Measurements from ENCODE around the gene CLMN.

The CLMN gene

DNA sequence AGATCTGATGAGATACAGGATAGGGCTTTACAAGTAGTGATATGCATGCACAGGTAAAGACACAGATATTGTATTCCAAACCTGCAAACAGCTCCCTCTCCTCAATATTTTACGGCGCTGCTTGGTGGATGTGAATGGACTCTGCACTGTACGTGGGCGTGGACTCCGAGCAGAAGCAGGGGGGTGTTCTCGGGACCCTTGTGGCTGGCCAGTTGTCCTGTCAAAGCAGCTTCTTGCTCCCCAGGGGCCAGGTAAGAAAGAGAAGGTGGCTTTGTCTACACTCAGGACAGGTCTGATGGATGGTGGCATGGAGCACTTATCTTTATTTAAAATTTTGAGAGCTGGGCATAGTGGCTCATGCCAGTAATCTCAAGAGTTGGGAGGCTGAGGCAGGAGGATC is 29.5 kb upstream of the CLMN start:
- H3K27me3 ChIP-seq (ENCODE audit: insufficient read depth, poor library complexity, severe bottlenecking) = no peaks in the 10 kb centered on the region
- no peak for DNase-seq (ENCODE audit: low read depth in 1 of 2, low spot score in 1 of 2)
- no peak for TF ChIP-seq SPI1 (IDR thresholded peaks at IDR 0.05; ENCODE audit: borderline replicate concordance, low read depth)
- TF ChIP-seq, protein P1, sequence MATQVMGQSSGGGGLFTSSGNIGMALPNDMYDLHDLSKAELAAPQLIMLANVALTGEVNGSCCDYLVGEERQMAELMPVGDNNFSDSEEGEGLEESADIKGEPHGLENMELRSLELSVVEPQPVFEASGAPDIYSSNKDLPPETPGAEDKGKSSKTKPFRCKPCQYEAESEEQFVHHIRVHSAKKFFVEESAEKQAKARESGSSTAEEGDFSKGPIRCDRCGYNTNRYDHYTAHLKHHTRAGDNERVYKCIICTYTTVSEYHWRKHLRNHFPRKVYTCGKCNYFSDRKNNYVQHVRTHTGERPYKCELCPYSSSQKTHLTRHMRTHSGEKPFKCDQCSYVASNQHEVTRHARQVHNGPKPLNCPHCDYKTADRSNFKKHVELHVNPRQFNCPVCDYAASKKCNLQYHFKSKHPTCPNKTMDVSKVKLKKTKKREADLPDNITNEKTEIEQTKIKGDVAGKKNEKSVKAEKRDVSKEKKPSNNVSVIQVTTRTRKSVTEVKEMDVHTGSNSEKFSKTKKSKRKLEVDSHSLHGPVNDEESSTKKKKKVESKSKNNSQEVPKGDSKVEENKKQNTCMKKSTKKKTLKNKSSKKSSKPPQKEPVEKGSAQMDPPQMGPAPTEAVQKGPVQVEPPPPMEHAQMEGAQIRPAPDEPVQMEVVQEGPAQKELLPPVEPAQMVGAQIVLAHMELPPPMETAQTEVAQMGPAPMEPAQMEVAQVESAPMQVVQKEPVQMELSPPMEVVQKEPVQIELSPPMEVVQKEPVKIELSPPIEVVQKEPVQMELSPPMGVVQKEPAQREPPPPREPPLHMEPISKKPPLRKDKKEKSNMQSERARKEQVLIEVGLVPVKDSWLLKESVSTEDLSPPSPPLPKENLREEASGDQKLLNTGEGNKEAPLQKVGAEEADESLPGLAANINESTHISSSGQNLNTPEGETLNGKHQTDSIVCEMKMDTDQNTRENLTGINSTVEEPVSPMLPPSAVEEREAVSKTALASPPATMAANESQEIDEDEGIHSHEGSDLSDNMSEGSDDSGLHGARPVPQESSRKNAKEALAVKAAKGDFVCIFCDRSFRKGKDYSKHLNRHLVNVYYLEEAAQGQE (IDR thresholded peaks at IDR 0.05; ENCODE audit: insufficient replicate concordance, low read depth) = no peak
- no peak for TF ChIP-seq GABPA (IDR thresholded peaks at IDR 0.05; ENCODE audit: low read depth)
- TF ChIP-seq POLR2AphosphoS5 (IDR thresholded peaks at IDR 0.05; ENCODE audit: low read depth) = no peak
- TF ChIP-seq, protein P2, sequence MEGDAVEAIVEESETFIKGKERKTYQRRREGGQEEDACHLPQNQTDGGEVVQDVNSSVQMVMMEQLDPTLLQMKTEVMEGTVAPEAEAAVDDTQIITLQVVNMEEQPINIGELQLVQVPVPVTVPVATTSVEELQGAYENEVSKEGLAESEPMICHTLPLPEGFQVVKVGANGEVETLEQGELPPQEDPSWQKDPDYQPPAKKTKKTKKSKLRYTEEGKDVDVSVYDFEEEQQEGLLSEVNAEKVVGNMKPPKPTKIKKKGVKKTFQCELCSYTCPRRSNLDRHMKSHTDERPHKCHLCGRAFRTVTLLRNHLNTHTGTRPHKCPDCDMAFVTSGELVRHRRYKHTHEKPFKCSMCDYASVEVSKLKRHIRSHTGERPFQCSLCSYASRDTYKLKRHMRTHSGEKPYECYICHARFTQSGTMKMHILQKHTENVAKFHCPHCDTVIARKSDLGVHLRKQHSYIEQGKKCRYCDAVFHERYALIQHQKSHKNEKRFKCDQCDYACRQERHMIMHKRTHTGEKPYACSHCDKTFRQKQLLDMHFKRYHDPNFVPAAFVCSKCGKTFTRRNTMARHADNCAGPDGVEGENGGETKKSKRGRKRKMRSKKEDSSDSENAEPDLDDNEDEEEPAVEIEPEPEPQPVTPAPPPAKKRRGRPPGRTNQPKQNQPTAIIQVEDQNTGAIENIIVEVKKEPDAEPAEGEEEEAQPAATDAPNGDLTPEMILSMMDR (IDR thresholded peaks at IDR 0.05; ENCODE audit: insufficient read depth, low read length) = no peak
- no peak overlapping the region for H3K4me3 ChIP-seq (replicated peaks; ENCODE audit: insufficient read depth, low read length)
- no peak overlapping the region for H3K27ac ChIP-seq (replicated peaks)

DNA sequence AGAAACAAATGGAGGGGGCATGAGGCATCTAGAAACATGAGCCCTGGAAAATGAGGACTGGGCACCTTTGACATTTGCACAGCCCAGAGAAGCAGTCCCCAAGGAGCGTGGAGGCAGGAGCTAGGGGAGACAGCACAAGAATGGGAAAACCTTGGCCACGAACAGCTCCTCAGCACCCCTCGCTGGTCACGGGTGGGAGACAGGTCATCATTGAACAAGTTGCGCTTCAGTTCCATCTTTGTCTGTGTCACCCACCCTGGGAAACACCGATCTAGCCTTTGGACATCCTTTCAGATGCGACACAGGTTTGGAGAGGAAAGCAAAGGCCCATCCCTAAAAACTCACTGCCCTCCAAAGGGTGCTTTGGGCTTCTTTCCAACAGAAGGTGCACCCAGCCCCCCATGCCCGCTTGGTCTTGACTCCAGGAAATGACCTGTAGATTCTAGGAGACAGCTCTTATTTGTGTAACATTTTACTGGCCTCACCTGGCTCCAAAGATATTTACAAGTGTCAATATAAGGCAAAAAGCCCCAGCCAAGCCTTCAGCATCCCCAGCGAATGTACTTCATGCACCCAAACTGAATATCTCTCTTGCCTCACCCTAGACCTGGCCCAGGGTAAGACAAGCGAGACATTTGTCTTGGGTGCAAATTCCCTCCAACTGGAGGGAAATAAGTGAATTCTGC is 28.8 kb upstream of the CLMN start:
- no peaks in the 10 kb centered on the region for H3K27me3 ChIP-seq (ENCODE audit: insufficient read depth, poor library complexity, severe bottlenecking)
- DNase-seq (ENCODE audit: low read depth in 1 of 2, low spot score in 1 of 2) = no peak
- no peak overlapping the region for H3K4me3 ChIP-seq (replicated peaks; ENCODE audit: insufficient read depth, low read length)
- H3K27ac ChIP-seq (replicated peaks) = no peak overlapping the region
- TF ChIP-seq POLR2AphosphoS5 (IDR thresholded peaks at IDR 0.05; ENCODE audit: low read depth) (no peak), GABPA (IDR thresholded peaks at IDR 0.05; ENCODE audit: low read depth) (no peak), SPI1 (IDR thresholded peaks at IDR 0.05; ENCODE audit: borderline replicate concordance, low read depth) (no peak)
- TF ChIP-seq, protein P1 (IDR thresholded peaks at IDR 0.05; ENCODE audit: insufficient replicate concordance, low read depth) = no peak
- TF ChIP-seq, protein P2 (IDR thresholded peaks at IDR 0.05; ENCODE audit: insufficient read depth, low read length) = no peak

DNA sequence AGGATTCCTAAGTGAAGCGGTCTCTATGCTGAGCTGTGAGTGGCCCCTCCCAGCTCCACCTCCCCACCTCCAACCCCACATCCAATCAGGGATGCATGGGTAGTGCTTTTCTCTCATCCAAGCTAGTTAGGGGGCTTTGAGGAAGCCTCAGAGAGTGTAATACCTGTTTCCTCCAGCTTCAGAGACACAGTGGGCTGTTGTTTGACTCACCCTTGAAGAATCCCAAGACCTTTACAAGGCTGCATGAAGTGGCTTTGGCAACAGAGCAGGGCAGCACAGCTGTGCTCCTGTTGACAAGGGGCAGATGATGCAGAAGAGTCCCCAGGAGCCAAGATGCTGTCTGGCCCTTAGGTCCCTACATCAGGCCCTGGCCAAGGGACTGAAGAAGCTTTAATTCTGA is 27.1 kb upstream of the CLMN start:
- H3K4me3 ChIP-seq (replicated peaks; ENCODE audit: insufficient read depth, low read length) = no peak overlapping the region
- TF ChIP-seq SPI1 (IDR thresholded peaks at IDR 0.05; ENCODE audit: borderline replicate concordance, low read depth) (no peak), GABPA (IDR thresholded peaks at IDR 0.05; ENCODE audit: low read depth) (no peak), POLR2AphosphoS5 (IDR thresholded peaks at IDR 0.05; ENCODE audit: low read depth) (no peak)
- TF ChIP-seq, protein P2 (IDR thresholded peaks at IDR 0.05; ENCODE audit: insufficient read depth, low read length) = no peak
- TF ChIP-seq, protein P1 (IDR thresholded peaks at IDR 0.05; ENCODE audit: insufficient replicate concordance, low read depth) = no peak
- no peak for DNase-seq (ENCODE audit: low read depth in 1 of 2, low spot score in 1 of 2)
- no peak overlapping the region for H3K27ac ChIP-seq (replicated peaks)
- H3K27me3 ChIP-seq (ENCODE audit: insufficient read depth, poor library complexity, severe bottlenecking) = no peaks in the 10 kb centered on the region
